HG03378 (cell line): ENCODE data around the gene KRT77.
"Not testable (repeated sequence)": the region's sequence is repeated elsewhere in the genome, so short reads cannot be mapped to it uniquely, and the experiment has no call there.

Experiments
- ATAC-seq: cut with Tn5 transposase; IDR thresholded peaks from one replicate; pipeline ENCODE4 v1.9.1; 2021; ENCODE audit warnings: mild to moderate bottlenecking, moderate library complexity; ENCODE audit not compliant: unreplicated experiment

The KRT77 gene

GRCh38 chr12:52679875-52680274 lies 23.4 kb downstream of the KRT77 start:
- no peak for ATAC-seq

- no peak for ATAC-seq
Observed at GRCh38 chr12:52677671-52678070, 25.7 kb downstream of the KRT77 start.

- no peak for ATAC-seq
Observed at GRCh38 chr12:52677126-52677525, 26.2 kb downstream of the KRT77 start.

DNA sequence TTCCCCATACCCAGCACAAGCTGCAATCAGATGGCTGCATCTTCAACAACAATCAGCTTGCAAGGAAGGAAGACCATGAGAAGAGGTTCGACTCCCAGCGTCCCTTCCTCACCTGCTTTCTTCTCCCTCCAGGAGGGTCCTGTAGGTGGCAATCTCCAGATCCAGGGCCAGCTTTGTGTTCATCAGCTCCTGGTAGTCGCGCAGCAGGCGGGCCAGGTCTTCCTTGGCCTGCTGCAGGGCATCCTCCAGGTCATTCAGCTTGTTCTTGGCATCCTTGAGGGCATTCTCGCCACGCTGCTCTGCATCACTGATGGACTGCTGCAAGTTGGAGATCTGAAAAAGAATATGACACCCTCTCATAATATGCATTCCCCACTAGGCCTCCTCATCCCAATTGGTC lies 27.2 kb downstream of the KRT77 start:
- no peak for ATAC-seq

- no peak for ATAC-seq
Observed at GRCh38 chr12:52675301-52675701, 28.0 kb downstream of the KRT77 start.

- ATAC-seq, result no peak
Observed at GRCh38 chr12:52674433-52674775, 28.9 kb downstream of the KRT77 start.

GRCh38 chr12:52673713-52674432 lies 29.5 kb downstream of the KRT77 start:
- no peak for ATAC-seq

DNA sequence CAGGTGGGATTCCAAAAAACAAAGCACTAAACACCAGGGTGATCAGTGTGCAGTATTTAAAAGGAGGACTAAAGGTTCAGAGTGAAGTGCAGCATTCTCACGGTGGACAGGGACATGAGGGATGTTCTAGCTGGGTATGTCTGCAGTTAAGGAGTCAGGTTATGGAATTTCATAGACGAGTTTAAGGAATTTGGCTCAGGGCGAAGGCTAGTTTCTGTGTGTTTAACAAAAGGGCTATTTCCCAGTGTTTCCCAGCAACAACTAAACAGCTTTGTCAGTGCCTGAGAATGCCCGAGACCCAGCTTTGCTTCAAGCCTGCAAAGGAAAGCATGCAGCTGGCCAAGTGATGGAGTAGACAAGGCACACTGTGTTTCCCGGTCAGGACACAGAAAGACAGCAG lies 30.1 kb downstream of the KRT77 start:
- ATAC-seq, result no peak

DNA sequence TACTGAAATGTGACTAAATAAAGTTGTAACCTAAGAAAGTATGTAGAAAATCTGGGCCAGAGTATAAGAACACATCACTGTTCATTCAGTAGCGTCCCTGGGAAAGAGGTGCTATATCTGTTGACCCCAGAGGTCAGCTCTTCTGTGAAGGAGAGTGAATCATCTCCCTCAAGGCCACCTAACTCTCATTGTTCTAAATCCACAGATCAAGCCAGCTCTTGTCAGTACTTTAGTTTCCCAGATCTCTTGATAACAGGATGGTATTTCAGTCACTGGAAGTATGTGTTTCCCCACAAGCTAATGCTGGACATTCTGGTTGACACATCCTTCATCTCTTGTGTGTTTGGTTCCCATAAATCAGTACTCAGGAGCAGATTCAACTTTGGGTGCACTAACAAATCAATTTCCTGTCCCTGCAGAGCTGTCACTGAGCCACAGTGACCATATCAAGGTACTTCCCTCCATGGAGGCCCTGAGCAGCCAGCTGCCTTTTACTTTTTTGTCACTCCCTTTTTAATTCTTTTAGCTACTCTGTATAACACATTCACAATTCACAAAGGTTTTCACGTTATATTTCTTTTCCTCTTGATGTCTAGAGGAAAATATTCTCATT lies 30.9 kb downstream of the KRT77 start:
- no peak for ATAC-seq

DNA sequence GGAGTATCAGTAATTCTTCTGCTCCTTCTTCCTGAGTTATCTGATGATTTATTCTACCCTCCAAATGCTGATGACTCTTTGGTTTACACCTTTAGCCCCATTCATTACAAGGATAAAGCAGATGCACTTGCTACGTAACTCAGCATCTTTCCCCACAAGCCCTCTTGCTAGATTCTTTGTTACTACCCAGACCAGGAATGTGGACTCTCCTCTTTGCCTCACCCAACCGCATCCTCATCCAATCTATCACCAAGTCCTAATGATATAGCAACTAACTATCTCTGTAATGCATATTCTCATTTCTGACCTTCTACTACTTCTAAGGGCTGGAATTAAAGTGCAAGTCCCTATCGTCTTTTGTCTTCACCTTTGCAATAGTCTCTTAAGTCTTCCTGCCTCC lies 32.4 kb downstream of the KRT77 start:
- ATAC-seq, result no peak

GRCh38 chr12:52670506-52670905 lies 32.8 kb downstream of the KRT77 start:
- no peak for ATAC-seq

DNA sequence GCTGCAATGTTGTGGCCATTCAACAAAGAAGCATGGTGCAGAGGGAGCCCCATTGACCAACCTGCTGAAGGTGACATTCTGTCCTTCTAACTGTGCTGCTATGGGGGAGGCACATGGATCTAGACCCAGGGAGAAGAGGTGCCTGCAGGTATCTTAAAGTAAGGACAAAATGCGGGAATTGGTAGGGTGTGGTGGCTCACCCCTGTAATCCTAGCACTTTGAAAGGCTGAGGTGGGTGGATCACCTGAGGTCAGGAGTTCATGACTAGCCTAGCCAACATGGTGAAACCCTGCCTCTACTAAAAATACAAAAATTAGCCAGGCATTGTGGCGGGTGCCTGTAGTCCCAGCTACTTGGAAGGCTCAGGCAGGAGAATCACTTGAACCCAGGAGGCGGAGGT lies 33.4 kb downstream of the KRT77 start:
- ATAC-seq, result not testable (repeated sequence)

DNA sequence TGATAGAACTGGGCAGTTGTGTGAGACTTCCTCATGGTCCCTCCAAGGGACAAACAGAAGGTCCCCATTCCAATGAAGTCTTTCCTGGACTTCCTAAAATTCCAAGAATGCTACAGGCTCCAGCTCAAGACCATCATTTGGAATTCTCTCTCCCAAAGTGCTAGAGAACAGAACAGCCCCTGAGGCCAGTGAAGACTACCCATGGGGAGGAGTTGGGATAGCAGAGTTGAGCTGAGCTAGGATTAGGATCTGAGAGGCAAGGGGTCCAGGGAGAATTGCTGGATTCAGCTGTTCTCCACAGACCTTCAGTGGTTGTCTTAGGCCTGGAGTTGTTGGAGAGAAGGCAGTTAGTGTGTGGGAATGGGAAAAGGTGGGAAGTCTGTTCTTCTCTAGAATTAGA lies 33.9 kb downstream of the KRT77 start:
- no peak for ATAC-seq

DNA sequence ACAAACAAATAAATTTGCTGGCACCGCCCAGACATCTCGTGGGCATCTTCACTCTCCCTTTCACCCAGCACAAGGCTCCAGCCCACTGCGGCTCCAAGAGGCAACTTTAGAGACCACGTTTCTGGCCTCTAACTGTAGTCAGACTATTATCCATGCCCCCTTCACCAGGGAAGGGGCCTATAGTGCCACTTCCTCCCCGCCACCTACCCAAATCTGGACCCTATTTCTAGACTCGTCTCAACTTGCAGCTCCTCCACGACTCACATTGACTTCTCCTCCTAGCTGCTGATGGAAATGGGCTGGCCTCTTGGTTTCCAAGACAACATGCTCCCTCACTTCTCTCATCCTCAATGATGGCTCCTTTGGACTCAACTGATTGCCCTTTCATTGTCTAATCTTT lies 35.4 kb downstream of the KRT77 start:
- ATAC-seq, result no peak

GRCh38 chr12:52667509-52667908 lies 35.8 kb downstream of the KRT77 start:
- ATAC-seq, result no peak

DNA sequence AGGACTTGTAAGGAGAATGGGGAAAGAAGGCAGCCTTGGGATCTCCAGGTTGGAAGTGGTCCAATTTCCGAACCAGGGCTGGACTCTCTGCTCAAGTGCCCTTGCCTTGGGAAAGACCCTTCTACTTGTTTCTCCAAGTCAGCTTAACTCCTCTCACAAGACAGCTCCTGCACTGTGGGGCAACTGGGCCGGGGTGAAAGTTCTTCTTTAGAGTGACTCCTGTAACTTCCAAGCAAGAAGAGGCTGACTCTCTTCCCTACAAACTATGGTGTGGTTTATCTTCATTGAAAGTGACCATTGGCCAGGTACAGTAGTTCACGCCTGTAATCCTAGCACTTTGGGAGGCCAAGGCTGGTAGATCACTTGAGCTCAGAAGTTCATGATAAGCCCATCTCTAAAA lies 36.9 kb downstream of the KRT77 start:
- ATAC-seq, result no peak

DNA sequence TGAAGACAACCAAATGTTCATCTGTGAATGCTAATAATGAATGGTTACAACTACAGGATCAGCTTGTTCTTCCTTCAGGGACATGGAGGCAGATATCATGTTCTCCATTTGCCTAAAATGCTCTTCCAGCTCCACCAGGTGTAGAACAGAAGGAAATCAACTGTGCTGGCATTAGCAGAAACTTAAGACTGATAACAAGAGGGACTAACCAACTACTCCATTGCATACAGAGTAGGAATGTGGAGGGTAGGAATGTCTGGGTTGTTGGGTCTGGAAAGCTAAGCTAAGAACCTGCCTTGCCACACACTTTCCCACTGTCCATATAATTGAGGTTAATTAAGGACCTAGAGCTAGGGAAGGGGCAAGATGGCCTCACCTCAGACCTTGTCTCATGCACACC lies 39.9 kb downstream of the KRT77 start:
- no peak for ATAC-seq

DNA sequence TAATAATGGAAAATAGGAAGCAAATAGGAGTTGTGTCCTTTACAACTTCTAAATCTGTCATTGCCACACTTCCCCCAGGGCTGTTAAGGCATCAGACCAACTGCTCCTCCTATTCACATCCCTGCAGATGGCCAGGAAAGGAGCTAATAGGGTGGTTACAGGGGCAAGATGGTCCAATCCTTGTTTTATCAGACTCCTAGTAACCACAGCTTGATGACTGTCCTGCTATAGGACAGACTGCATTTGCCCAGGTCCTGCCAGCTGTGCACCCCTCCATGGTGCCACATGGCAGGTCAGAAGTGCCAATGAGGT lies 40.5 kb downstream of the KRT77 start:
- ATAC-seq, result no peak

DNA sequence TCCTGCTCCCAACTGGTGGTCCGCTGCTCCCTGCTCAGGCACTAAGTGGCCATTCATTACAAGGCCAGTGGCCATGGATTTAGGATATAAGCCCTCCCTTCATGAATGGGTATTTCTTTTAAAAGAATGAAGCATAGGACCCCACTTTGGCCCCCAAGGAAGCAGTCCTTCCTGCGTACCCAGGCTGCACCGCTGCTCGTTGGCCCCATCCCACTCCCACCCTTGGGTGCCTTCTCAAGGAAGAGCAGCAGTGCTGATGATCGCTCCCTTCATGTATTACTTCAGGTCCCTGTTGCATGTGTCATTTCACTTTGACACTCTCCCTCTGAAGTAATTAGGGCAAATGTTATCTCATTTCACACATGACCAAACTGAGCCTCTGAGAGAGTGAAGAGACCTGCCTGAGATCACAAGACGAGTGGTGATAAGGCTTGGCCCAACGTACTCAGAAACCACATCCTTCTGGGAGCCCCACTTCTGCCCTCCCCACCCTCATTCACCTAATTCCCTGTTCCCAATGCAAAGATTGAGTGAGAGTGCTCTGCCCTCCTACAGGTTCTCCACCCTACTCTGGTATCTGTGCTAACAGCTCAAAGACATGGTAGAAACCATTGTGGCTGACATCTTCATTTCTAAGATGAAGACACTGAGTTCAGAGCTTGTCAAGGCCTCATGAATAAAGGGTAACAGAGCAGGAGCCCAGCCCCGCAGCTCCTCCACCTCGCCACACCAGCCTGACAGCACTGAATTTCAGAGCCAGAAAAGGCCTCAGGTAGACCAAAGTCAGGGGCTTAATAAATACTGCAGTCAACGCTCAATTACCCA lies 41.0 kb downstream of the KRT77 start:
- no peak for ATAC-seq

DNA sequence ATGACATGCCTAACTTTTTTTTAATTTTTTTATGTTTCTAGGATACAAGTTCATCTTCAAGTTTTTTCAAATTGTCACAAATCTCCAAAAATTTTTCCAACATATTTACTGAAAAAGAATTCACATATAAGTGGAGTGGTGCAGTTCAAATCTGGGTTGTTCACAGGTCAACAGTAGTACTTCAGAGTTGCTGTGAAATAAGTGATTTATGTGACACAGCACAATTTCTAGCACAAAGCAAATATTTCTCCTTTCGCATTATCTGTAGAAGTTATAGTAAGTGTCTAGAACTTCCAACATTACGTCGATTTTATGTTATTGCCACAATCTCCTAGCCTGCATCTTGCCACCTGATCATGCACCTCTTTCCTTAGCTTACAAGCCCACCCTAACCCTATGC lies 41.7 kb downstream of the KRT77 start:
- no peak for ATAC-seq

DNA sequence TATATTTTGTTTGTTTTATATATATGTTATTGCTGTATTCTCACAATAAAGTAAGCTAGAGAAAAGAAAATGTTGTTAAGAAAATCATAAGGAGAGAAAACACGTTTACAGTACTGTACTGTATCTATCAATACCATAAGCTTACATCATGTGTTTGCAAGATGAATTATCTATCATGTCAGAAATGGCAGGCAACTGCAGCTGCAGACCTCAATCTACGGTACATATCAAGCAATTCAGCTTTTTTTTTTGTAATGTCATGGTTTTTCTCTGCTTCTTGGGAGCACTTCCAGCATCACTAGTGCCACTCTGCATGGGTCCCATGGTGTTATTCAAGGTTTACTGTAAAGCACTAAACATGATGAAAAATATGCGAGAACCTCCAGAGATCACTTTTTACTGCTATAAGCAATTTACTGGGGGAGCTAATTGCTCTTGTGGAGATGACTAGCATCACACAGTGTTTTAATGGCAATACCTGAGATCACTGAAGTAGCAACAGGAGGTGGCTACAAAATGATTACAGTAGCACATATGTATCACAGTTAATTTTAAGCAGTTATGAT lies 42.3 kb downstream of the KRT77 start:
- no peak for ATAC-seq

GRCh38 chr12:52659951-52660350 lies 43.4 kb downstream of the KRT77 start:
- ATAC-seq, result no peak
